ENCODE results near the gene MPRIP. TPM values are rescaled to one million over a fixed set of nuclear protein-coding genes. Genes with fewer than 3 reads are reported as not detected.
"Not testable (repeated sequence)": the region's sequence is repeated elsewhere in the genome, so short reads cannot be mapped to it uniquely, and the experiment has no call there.

Gene MPRIP
- total RNA-seq, 1 donor from 2014 or later, result 293 TPM

- DNase-seq (ENCODE audit: low spot score), result peak; percentile 73
Measured at GRCh38 chr17:17013828-17014747, 28.2 kb upstream of the MPRIP start.

- not testable (repeated sequence) for DNase-seq (ENCODE audit: low spot score)
Measured at GRCh38 chr17:17014748-17015124, 27.5 kb upstream of the MPRIP start.

GRCh38 chr17:17015230-17015629, 27.0 kb upstream of the MPRIP start:
- DNase-seq (ENCODE audit: low spot score), result peak; percentile 24

GRCh38 chr17:17016199-17017197, 25.8 kb upstream of the MPRIP start:
- peak; percentile 45 for DNase-seq (ENCODE audit: low spot score)

- DNase-seq (ENCODE audit: low spot score), result no peak
Measured at GRCh38 chr17:17017343-17018014, 24.8 kb upstream of the MPRIP start.

- no peak for DNase-seq (ENCODE audit: low spot score)
Measured at GRCh38 chr17:17018021-17018441, 24.2 kb upstream of the MPRIP start.

GRCh38 chr17:17018612-17019429, 23.4 kb upstream of the MPRIP start:
- no peak for DNase-seq (ENCODE audit: low spot score)

GRCh38 chr17:17019430-17019762, 22.9 kb upstream of the MPRIP start:
- DNase-seq (ENCODE audit: low spot score), result no peak

- no peak for DNase-seq (ENCODE audit: low spot score)
Measured at GRCh38 chr17:17019891-17020456, 22.3 kb upstream of the MPRIP start.

GRCh38 chr17:17020821-17021193, 21.4 kb upstream of the MPRIP start:
- no peak for DNase-seq (ENCODE audit: low spot score)

- no peak for DNase-seq (ENCODE audit: low spot score)
Measured at GRCh38 chr17:17021194-17021863, 20.9 kb upstream of the MPRIP start.

GRCh38 chr17:17022011-17022410, 20.2 kb upstream of the MPRIP start:
- DNase-seq (ENCODE audit: low spot score), result no peak

- no peak for DNase-seq (ENCODE audit: low spot score)
Measured at GRCh38 chr17:17022456-17022855, 19.8 kb upstream of the MPRIP start.

- no peak for DNase-seq (ENCODE audit: low spot score)
Measured at GRCh38 chr17:17024778-17025300, 17.4 kb upstream of the MPRIP start.

- no peak for DNase-seq (ENCODE audit: low spot score)
Measured at GRCh38 chr17:17025621-17026020, 16.6 kb upstream of the MPRIP start.

- DNase-seq (ENCODE audit: low spot score), result no peak
Measured at GRCh38 chr17:17026163-17026562, 16.1 kb upstream of the MPRIP start.

GRCh38 chr17:17027442-17028058, 14.7 kb upstream of the MPRIP start:
- no peak for DNase-seq (ENCODE audit: low spot score)

GRCh38 chr17:17028059-17028877, 14.0 kb upstream of the MPRIP start:
- no peak for DNase-seq (ENCODE audit: low spot score)

Data from mesenteric fat pad (tissue), 1 donor.